GM13976 (cell line): ENCODE data around the gene NLGN3.

ENCODE experiments used
- DNase-seq: peaks from one replicate; pipeline ENCODE4 v3.0.0; 2012; ENCODE audit warnings: low spot score
- in situ Hi-C: fragments of 300-500 bp; cut with MboI; formaldehyde crosslinking; loops from one replicate; pipeline ENCODE4 v1.12.0; 2022; ENCODE audit warnings: low sequenced_read_pairs, mixed read lengths, inconsistent platforms; ENCODE audit not compliant: unreplicated experiment
- TF ChIP-seq, protein P1 (sequence below): IDR thresholded peaks from 2 replicates; pipeline ENCODE4 v1.5.1; 2012; ENCODE audit warnings: borderline replicate concordance, mild to moderate bottlenecking; ENCODE audit not compliant: insufficient read depth; ENCODE audit errors: extremely low read depth, missing control alignments, control extremely low read depth

The NLGN3 gene

DNA sequence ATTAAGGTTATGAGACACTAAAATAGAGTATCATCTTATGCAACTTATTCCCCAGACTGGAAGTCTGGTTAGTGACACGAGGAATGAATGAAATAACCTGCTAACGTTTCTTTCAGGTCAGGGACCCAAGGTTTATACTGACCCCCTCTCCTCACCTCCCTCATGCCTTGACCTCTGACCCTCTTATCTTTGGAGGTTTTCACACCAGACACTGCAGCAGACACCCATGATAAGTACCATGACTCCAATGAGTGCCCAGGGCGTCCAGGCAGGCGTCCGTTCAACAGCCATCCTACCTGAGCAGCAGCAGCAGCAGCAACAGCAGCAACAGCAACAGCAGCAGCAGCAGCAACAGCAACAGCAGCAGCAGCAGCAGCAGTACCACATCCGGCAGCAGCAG is 4.2 kb upstream of the NLGN3 start:
- DNase-seq, result no peak
- in situ Hi-C loops, result no loop called here
- TF ChIP-seq, protein P1, sequence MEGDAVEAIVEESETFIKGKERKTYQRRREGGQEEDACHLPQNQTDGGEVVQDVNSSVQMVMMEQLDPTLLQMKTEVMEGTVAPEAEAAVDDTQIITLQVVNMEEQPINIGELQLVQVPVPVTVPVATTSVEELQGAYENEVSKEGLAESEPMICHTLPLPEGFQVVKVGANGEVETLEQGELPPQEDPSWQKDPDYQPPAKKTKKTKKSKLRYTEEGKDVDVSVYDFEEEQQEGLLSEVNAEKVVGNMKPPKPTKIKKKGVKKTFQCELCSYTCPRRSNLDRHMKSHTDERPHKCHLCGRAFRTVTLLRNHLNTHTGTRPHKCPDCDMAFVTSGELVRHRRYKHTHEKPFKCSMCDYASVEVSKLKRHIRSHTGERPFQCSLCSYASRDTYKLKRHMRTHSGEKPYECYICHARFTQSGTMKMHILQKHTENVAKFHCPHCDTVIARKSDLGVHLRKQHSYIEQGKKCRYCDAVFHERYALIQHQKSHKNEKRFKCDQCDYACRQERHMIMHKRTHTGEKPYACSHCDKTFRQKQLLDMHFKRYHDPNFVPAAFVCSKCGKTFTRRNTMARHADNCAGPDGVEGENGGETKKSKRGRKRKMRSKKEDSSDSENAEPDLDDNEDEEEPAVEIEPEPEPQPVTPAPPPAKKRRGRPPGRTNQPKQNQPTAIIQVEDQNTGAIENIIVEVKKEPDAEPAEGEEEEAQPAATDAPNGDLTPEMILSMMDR, result no peak

DNA sequence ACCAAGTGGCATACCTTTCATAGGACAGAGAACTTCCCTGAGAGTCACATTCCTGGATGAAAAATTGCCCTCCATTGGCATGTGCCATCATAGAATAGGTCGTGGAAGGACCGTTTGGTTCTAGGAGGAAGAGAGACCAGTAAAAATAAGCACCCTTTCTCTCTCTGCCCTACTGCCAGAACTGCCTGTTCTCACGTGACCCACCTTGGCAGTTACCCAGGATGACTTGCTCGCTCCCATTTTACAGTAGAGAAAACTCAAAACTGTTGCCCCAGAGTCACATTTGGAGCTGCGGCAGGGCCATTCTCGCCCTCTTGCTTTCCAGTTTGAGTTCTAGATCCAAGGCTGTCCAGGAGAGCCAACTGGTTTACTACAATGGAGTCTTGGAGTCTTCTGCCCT is 1.1 kb upstream of the NLGN3 start:
- TF ChIP-seq, protein P1, result no peak
- in situ Hi-C loops, result no loop called here
- no peak for DNase-seq

DNA sequence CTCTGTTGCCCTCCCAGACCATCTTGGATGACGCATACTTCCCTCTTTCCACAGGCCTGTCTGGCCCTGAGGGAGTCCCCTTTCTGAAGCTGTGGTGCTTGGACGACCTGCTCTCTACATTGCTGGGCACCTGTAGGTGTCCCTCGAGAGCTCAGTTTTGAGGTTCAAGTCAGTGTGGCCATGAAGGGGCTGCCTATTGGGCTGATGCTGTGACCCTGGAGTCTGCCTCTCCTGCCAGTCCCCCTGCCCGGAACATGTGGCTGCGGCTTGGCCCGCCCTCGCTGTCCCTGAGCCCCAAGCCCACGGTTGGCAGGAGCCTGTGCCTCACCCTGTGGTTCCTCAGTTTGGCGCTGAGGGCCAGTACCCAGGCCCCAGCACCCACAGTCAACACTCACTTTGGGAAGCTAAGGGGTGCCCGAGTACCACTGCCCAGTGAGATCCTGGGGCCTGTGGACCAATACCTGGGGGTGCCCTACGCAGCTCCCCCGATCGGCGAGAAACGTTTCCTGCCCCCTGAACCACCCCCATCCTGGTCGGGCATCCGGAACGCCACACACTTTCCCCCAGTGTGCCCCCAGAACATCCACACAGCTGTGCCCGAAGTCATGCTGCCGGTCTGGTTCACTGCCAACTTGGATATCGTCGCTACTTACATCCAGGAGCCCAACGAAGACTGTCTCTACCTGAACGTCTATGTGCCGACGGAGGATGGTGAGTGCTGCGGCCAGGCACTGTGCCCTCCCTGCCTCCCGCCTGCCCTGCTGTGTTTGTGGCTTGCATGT is 3.0 kb downstream of the NLGN3 start:
- no peak for DNase-seq
- in situ Hi-C loops, result no loop called here
- TF ChIP-seq, protein P1, result no peak

DNA sequence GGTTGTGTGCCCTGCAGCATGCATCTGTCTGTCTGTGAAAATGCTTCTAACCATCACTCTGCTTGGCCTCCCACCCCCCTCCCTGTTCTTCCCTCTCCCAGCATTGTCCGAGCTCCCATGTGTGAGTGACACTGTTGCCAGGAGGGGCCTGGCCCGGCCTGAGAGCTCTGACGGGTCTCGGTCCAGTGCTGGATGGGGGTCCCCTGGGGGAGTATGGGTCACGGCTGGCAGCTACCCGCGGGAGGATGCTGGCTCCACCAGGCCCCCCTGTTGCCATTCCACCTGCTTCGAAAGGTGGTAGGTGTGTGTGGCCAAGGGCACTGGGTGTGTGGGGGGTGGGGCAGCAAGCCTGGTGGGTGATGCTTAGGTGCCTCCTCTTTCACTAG is 3.6 kb downstream of the NLGN3 start:
- in situ Hi-C loops, result no loop called here
- DNase-seq, result no peak
- TF ChIP-seq, protein P1, result no peak

DNA sequence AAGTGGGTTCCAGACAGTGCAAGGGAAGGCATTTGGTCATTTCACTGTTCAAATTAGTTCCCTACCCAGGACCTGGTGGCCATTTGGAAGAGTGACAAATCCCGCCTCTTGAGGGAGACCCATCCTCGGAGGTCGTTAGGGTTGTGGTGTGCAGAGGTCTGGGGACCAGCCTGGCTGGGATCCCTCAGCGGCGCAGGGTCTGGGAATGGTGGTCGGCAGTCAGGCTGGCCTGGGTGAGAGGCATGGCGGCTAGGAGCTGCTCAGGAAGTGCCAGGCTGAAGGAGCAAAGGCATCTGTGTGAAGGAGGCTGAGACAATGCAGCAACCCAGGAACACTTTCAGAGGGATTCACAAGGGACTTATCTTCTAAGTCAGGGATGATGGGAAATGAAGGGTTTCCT is 6.7 kb downstream of the NLGN3 start:
- DNase-seq, result no peak
- TF ChIP-seq, protein P1, result no peak
- in situ Hi-C loops, result no loop called here

DNA sequence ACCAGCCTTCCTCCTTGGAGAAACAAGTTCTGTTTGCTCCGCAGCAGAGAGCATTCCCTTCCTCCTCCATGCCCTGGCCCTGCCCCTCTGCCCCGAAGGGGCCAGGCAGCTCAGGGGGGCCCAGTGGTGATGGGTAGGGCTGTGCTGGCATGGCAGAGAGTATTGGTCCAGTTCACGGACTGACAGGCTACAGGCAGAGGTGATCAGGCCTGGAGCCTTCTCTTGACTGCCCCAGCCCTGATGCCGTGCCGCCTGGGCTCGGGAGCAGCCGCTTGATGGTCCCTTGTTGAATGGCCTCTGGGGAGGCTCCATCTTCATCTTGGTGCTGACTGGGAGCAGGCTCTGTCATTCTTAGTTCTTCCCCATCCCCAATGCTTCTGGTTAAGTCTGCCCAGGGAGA is 9.6 kb downstream of the NLGN3 start:
- DNase-seq, result no peak
- TF ChIP-seq, protein P1, result no peak
- in situ Hi-C loops, result no loop called here
